Kasumi-1 (cell line): ENCODE measurements around the gene DDX56.

Experiments used
- DNase-seq, 2 experiments: peaks; one replicate each; lab custom pipeline; 2025; lab: John Stamatoyannopoulos, UW

DDX56 gene, protein sequence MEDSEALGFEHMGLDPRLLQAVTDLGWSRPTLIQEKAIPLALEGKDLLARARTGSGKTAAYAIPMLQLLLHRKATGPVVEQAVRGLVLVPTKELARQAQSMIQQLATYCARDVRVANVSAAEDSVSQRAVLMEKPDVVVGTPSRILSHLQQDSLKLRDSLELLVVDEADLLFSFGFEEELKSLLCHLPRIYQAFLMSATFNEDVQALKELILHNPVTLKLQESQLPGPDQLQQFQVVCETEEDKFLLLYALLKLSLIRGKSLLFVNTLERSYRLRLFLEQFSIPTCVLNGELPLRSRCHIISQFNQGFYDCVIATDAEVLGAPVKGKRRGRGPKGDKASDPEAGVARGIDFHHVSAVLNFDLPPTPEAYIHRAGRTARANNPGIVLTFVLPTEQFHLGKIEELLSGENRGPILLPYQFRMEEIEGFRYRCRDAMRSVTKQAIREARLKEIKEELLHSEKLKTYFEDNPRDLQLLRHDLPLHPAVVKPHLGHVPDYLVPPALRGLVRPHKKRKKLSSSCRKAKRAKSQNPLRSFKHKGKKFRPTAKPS

DNA sequence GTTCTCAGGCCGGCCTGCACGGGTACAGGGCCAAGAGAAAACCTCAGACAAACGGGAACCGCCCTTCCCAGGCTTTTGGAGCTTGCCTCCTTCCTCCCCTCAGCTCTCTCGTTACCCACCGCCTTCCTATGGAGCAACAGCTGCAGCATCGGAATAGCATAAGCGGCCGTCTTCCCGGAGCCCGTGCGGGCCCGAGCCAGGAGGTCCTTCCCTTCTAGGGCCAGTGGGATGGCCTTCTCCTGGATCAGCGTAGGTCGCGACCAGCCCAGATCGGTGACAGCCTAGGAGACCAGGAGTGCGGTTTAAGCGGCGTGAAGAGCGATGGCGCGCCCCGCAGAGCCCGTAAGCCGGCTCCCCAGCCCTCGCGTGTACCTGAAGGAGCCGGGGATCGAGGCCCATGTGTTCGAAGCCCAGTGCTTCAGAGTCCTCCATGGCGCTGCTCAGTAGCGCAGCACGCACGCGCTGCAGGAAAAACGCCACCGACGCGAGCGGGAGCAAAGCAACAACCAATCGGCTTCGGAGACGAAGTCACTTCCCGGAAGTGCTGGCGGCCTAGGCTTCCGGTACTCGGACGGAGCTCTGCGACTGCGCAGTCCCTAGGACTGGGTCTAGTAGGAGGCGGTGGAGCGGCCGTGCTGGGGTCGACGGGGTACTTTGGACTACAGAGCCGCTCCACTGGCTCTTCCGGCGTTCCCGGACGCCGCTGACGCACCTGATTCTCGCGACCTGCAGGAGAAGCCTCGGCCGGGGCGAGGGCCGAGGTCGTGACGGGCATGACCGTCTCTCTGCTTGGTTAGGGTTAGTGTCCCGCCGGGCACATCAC is at the start of gene DDX56:
DDX56 (minus strand) TSS at position 445 of the 823 bp plus-strand sequence; CDS start at position 432, 13 bp downstream.
- DNase-seq: peak; percentile 99

DNA sequence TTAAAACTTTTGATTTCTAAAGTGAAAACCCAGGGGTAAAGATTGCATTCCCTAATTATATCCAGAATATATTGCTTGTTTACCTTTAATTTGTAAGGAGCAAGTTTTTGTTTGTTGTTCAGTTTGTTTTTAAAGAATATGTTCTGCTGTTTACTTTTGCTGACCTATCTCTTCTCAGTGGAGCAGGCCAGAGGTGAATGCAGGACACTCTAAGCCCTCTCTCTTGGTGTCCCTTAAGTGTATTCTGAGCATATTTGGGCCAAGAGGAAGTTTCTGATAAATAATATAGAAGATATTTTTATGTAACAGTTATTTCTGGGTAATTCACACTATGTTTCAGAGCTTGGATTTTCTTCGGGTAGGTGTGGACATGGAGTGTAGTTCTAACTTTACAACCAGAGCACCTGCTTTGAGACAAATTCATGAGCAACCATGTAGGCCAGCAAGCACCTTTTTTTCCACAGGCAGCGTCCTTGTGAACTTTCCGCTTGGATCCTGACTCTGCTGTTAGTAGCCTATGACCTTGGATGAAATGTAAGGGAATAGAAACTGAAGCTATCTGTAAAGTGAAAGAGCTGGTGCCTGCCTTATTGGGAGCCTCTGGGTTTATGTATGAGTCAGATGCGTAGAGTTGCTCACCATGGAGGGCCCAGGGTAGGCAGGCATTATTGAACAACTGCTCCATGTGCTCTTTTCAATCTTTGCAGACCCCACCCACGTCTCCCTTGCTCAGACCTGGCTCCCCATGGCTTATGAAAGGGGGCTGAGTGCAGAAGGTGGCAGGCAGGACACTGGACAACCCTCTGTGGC is 48.8 kb upstream of the DDX56 start:
- DNase-seq: no peak

DNA sequence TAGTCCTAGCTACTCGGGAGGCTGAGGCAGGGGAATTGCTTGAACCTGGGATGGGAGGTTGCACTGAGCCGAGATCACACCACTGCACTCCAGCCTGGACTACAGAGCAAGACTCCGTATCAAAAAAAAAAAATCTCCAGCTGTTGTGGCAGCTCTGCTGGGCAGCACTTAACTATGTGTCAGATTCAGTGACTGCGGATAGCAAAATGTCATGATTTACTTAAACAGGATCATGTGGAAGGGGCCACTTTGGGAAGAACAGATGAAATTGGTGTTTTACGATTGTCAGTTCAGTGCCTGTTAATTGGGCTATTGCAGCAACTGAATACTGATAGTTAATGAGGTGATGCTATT is 48.0 kb upstream of the DDX56 start:
- DNase-seq: no peak

DNA sequence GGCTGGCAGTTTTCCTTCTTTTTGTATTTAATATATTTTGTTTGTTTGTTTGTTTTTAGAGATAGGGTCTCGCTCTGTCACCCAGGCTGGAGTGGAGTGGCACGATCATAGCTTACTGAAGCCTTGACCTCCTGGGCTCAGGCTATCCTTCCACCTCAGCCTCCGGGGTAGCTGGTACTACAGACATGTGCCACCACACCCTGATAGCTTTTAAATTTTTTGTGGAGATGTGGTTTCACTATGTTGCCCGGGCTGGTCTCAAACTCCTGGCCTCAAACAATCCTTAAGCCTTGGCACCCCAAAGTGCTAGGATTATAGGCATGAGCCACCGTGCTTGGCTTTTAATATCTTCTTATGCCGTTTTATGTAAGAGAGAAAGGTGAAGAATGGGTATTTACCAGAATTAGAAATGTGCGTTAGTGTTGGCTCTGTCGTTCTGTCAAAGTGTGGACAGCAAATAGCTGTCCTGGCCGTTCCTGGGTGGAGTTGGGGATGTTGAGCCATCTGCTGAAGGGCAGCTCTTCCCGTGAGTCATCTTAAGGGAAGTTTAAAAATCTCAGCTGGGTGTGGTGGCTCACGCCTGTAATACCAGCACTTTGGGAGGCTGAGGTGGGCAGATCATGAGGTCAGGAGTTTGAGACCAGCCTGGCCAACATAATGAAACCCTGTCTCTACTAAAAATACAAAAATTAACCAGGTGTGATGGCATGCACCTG is 47.5 kb upstream of the DDX56 start:
- no peak for DNase-seq

DNA sequence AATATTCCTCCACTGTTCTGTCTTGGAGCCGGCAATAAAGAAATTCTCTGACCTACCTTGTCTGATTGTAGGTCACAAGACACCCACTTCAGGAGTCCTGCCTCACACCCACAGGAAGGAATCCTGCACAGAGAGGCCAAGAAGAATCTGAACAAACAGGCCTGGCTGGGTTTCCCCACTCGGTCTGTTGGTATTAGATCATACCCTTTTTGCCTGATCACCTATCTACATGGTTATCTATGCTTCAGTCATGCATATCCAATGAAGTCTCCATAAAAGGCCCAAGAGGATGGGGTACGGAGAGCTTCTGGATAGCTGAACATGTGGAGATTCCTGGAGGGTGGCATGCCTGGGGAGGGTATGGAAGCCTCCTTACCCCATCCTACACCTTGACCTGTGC is 45.0 kb upstream of the DDX56 start:
- no peak for DNase-seq

DNA sequence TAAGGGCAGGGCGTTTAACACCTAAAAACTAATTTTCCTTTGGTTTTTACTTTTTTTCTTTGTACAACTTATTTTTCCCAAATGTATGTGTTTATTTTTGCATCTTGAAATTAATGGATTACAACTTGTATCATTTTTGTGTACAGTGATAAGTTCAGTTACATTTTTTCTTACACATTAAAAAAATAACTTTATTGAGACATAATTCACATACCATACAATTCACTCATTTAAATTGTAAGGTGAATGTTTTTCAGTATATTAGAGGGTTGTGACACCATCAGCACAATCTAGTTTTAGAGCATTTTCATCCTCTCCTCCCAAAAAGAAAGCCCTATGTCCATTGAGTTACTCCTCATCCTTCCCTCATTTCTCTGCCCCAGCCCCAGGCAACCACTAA is 44.3 kb upstream of the DDX56 start:
- DNase-seq: no peak

DNA sequence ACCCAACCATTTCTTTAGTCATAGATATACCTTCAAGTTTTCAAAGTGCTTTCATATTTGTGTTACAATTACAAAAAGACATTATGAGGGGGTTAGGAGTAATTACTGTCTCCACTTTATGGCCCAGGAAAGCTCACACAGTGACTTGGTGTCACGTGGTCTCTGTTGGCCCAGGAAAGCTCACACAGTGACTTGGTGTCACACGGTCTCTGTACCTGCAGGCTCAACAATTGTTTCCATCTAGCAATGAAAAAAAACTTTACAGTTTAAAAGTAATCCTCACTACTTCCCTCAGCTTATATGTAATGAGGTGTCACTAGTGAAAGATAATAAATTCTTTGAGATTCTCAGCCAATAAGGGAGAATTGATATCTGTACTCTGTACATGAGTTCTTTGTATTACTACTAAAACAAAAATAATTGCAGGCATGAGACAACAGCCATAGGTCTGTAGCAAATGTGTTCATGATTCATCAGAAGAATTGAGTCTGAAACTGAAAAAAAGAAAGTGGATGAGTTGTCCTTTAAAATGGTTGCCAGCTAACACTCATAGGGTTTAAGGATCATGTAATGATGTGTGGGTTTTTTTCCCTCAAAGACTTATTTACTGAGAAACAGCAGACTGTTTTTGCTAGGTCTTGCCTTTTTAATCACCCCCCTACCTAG is 43.6 kb upstream of the DDX56 start:
- DNase-seq: no peak

DNA sequence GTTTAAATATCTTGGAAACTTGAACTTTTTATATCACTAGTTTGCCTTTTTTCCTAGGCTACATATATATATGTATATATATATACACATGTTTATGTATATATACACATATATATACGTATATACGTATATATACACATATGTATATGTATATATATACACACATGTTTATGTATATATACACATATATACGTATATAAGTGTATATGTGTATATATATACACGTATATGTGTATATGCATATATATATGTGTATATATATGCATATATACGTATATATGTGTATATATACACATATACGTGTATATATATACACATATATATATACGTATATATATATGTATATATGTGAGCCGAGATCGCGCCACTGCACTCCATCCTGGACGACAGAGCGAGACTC is 42.8 kb upstream of the DDX56 start:
- no peak for DNase-seq

DNA sequence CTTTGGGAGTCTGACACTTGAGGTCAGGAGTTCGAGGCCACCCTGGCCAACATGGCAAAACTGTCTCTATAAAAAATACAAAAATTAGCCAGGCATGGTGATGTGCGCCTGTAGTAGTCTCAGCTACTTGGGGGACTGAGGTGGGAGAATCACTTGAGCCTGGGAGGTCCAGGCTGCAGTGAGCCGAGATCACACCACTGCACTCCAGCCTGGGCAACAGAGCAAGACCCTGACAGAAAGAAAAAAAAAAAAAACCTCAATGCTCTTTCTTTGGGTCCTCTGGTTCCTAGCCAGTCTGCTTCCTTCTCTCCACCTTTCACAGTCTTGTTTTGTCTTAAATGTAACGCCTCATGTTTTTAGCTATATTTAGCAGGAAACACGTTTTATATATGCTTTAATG is 42.1 kb upstream of the DDX56 start:
- no peak for DNase-seq

DNA sequence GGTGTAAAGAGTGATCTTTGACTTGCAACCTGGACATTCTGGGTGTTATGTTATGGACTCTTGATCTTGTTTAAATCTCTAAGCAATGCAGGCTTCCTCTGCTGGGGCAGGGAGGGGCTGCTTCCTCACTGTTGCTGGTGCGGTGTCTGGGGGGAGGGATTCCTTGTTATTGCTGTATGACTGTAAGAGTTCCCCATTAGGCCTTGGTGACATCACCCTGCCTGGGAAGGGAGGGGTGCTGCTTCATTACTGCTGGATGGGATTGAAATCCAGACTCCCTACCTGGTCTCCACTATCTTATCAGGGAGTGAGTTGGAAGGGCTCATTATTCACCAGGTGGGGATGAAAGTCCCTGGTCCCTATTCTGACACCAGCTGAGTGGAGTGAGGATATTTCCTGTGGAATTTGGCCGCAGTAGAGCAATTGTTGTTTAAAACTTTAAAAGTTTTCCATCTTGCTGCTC is 41.5 kb upstream of the DDX56 start:
- peak; percentile 79 to 83 for DNase-seq

DNA sequence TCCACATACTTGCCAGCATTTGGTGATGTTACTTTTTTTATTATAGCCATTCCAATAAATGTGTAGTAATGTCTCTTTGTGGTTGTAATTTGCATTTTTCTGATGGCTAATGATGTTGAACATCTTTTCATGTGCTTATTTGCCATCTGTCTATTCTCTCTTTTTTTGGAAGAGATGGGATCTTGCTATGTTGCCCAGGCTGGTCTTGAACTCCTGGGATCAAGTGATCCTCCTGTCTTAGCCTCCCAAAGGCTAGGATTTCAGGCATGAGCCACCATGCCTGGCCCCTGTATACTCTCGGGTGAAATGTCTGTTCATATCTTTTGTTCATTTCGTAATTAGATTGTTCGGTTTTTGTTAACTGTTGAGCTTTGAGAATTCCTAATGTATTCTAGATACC is 36.1 kb upstream of the DDX56 start:
- no peak for DNase-seq

DNA sequence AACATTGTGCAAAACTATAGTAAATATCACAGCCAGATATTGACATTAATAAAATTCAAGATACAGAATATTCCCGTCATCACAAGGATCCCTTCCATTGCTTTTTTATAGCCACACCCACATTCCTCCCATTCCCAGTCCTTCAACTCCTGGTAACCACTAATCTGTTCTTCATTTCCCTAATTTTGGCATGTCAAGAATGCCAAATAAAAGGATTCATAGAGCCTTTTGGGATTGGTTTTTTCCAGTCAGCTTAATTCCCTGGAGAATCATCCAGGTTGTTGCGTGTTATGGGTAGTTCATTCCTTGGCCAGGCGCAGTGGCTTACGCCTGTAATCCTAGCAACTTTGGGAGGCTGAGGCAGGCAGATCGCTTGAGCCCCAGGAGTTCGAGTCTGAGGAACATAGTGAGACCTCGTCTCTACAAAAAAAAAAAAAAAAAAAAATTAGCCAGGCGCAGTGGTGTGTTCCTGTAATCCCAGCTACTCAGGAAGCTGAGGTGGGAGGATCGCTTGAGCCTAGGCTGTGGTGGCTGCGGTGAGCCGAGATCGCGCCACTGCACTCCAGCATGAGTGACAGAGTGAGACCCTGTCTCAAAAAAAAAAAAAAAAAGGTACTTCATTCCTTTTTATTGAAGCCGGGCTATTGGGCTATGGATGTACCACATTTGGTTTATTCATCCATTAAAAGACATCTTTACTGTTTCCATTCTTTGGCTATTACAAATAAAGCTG is 35.4 kb upstream of the DDX56 start:
- peak; percentile 36 to 41 for DNase-seq

DNA sequence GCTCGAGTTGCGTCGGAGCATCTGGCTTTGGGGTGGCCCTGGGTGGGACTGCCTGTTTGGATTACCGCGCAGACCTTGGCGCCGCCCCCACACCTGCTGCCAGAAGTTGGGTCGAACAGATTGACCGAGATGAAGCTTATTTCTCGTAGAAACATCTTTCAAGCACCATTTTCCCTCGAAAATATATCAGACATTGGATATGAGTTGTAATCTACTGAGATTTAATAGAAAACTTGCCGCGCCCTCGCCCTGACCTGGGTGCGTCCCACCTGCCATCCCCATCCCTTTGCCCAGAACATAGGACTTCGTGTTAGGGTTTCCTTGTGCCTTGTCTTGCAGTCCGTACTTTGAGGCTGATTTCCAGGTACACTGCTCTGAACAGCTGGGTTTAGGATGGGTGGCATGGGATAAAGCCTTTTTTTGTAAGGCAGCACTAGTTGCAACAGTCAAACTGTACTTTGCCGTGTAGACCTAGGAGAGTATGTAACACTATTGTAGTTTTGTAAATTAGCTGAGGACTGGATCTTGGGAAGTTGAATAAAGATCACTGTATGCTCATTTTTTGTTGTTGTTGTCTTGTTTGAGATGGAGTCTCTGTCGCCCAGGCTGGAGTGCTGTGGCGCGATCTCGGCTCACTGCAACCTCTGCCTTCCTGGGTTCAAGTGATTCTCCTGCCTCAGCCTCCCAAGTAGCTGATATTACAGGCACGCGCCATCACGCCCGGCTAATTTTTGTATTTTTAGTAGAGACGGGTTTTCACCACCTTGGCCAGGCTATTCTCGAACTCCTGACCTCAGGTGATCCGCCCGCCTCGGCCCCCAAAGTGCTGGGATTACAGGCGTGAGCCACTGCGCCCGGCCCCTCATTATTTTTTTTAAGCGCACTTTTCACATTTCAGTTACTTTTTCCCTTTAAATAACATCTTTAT is 33.7 kb upstream of the DDX56 start:
- no peak for DNase-seq

DNA sequence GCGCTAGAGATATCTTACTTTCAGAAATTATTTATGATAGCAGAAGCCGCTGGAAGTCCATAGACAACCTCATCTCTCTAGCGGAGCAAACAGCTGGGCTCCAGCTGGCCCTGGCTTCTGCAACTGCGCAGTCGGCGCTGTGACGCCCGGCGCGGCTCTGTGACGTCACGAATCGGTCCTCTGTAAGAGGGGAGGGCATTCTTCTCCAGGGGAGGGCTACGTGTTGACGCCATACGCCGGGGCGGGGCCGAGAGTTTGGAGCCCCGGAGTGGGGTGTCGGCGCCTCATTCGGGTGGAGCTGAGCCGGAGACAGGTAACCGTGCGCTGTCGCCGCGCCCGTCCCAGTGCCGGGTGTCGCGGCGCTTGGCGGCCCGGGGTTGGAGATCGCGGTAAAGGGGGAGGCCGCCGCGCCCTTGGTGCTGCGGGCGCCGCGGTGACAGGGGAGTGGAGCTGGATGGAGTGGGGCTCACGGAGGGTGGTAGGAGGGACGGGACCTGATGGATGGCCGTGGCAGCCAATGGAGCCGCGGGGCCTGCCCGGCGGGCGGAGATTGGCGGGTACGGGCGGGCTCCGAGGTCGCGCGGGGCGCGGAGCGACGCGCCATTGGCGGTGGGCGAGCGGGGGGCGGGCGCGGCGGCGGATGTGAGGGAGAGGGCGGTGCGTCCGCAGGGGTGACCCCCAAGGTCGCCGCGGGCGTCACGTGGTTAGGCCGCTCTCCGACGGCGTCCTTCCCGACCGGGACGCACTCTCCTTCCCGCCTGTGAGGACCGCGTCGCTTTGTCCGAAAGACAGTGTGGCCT is 32.8 kb upstream of the DDX56 start, which contains the start of gene OGDH:
OGDH (plus strand) TSS at position 287 of the 800 bp plus-strand sequence. CDS start 17,717 bp downstream, outside the sequence.
- DNase-seq: peak; percentile 99

DNA sequence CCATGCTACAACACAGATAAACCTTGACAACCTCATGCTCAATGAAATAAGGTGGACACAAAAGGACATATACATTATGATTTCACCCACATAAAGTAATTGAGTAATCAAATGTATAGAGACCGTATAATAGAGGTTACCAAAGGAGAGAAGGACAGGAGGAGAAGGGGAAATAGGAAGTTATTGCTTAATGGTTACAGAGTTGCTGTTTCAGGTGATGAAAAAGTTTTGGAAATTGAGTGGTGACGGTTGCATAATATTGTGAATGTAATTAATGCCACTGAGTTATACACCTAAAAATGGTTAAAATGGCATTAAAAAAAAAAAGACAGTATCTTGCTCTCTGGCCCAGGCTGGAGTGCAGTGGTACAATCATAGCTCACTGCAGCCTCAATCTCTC is 31.2 kb upstream of the DDX56 start:
- DNase-seq: no peak

DNA sequence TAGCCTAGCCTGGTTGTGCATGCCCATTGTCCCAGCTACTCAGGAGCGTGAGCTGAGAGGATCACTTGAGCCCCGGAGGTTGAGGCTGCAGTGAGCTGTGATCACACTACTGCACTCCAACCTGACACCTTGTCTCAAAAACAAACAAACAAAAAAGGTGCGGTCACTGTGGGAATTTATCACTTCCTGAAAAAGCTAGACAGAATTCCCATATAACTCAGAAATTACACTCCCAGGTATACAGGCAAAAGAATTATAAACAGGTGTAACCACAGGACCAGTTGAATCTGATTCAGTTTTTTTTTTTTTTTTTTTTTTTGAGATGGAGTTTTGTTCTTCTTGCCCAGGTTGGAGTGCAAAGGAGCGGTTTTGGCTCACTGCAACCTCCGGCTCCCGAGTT is 29.5 kb upstream of the DDX56 start:
- no peak for DNase-seq

DNA sequence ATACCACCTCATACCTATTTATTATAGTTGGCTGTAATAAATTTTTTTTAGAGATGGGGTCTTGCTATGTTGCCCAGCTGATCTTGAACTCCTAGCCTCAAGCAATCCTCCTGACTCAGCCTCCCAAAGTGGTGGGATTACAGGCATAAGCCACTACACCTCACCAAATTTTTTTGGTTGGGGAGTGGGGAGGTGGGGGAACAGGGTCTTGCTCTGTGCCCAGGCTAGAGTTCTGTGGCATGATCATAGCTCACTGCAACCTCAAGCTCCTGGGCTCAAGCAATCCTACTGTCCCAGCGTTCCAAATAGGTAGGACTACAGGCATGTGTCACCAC is 28.8 kb upstream of the DDX56 start:
- DNase-seq: no peak

DNA sequence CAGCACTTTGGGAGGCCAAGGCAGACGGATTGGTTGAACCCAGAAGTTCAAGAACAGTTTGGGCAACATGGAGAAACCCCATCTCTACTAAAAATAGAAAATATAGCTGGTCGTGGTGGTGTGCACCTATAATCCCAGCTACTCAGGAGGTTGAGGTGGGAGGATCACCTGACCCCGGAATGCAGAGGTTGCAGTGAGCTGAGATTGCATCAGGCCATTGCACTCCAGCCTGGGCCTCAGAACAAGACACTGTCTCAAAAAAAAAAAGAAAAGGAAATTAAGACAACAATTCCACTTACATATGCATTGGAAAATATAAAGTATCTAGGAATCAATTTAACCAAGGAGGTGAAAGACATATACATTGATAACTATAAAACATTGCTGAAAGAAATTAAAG is 25.5 kb upstream of the DDX56 start:
- no peak for DNase-seq
